B cell (primary cell): ENCODE results near the gene ING3. TPM values are rescaled to one million over a fixed set of nuclear protein-coding genes. Genes with fewer than 3 reads are reported as not detected.

ENCODE experiments used
- ATAC-seq: fragments of 200-7000 bp; cut with Tn5 transposase; one replicate; pipeline ENCODE4 v1.10.0; 2021; ENCODE audit warnings: low read depth, mild to moderate bottlenecking, moderate number of reproducible peaks, moderate library complexity
- CTCF ChIA-PET: fragments of 350-600 bp; sonication (Branson Sonifier 250); formaldehyde crosslinking; loops from one replicate; lab custom pipeline; 2021; ENCODE audit warnings: antibody characterized with exemption, inconsistent platforms; lab: Charles Lee
- POLR2A ChIA-PET: fragments of 350-600 bp; sonication (Branson Sonifier 250); formaldehyde crosslinking; loops from one replicate; lab custom pipeline; 2021; ENCODE audit warnings: antibody characterized with exemption; lab: Charles Lee
- DNase-seq: peaks from one replicate; pipeline ENCODE4 v3.0.0; 2013
- H2AFZ ChIP-seq: 2 replicates; pipeline ENCODE4 v1.6.1; 2012; ENCODE audit warnings: mild to moderate bottlenecking, low read depth, low read length; ENCODE audit not compliant: insufficient read depth, poor library complexity, severe bottlenecking
- H3K27ac ChIP-seq, 2 donors: 1 replicate in 1 of 2; 2 replicates in 1 of 2; pipeline ENCODE4 v1.5.1; 2012 to 2013; ENCODE audit warnings: low read length in 2 of 2, mild to moderate bottlenecking in 2 of 2, moderate library complexity in 1 of 2
- H3K27me3 ChIP-seq, 4 experiments: fragments of 200-600 bp in 1 of 4; sonication (generic) in 1 of 4; replicated peaks in 1 of 4; 1 replicate in 2 of 4; 2 replicates in 2 of 4; pipeline versions ENCODE4 v1.6.1 to v1.7.0; 2013 to 2016; ENCODE audit warnings: low read length in 3 of 4, mild to moderate bottlenecking in 2 of 4, mixed read lengths in 1 of 4, moderate library complexity in 1 of 4; ENCODE audit not compliant: insufficient read depth in 4 of 4, control insufficient read depth in 3 of 4; ENCODE audit errors: control extremely low read depth in 1 of 4
- H3K36me3 ChIP-seq, 2 experiments: replicated peaks in 1 of 2; 1 replicate in 1 of 2; 2 replicates in 1 of 2; pipeline versions ENCODE4 v1.6.1 to v1.7.1; 2013; ENCODE audit warnings: low read length in 1 of 2; ENCODE audit not compliant: insufficient read depth in 2 of 2, control insufficient read depth in 1 of 2; ENCODE audit errors: control extremely low read depth in 1 of 2, extremely low read depth in 1 of 2
- H3K4me1 ChIP-seq, 2 donors: fragments of 200-600 bp in 1 of 2; sonication (generic) in 1 of 2; 1 replicate in 1 of 2; 2 replicates in 1 of 2; pipeline versions ENCODE4 v1.5.1 to v1.6.1; 2013 to 2017; ENCODE audit warnings: low read length in 2 of 2; ENCODE audit not compliant: control insufficient read depth in 2 of 2, insufficient read depth in 2 of 2
- H3K4me2 ChIP-seq: replicated peaks from 2 replicates; pipeline ENCODE3; 2012; ENCODE audit warnings: mild to moderate bottlenecking, low read depth, low read length; ENCODE audit not compliant: poor library complexity, severe bottlenecking
- H3K4me3 ChIP-seq, 5 experiments: fragments of 200-600 bp in 1 of 5; sonication (generic) in 1 of 5; 1 replicate in 3 of 5; 2 replicates in 2 of 5; pipeline versions ENCODE4 v1.5.1 to v1.7.0; 2011 to 2016; ENCODE audit warnings: low read length in 4 of 5, mild to moderate bottlenecking in 4 of 5, low read depth in 2 of 5, control low read depth in 1 of 5, moderate library complexity in 1 of 5; ENCODE audit not compliant: insufficient read depth in 1 of 5; ENCODE audit errors: control extremely low read depth in 1 of 5, extremely low read depth in 1 of 5
- H3K79me2 ChIP-seq: fragments of 200-600 bp; sonication (generic); one replicate; pipeline ENCODE4 v1.6.0; 2016; ENCODE audit warnings: low read length; ENCODE audit not compliant: control insufficient read depth, insufficient read depth
- H3K9ac ChIP-seq: fragments of 200-600 bp; sonication (generic); 2 replicates; pipeline ENCODE4 v1.6.1; 2017; ENCODE audit warnings: mild to moderate bottlenecking, low read length, moderate library complexity
- H3K9me3 ChIP-seq, 3 donors: one replicate each; pipeline versions ENCODE4 v1.6.1 to v1.7.1; 2013; ENCODE audit warnings: low read length in 2 of 3; ENCODE audit not compliant: control insufficient read depth in 2 of 3, insufficient read depth in 1 of 3; ENCODE audit errors: control extremely low read depth in 1 of 3
- H4K20me1 ChIP-seq: 2 replicates; pipeline ENCODE4 v1.6.0; 2012; ENCODE audit warnings: mild to moderate bottlenecking, low read length; ENCODE audit not compliant: insufficient read depth, control insufficient read depth, poor library complexity, severe bottlenecking
- H3K27ac Mint-ChIP-seq: one replicate; pipeline ENCODE4 v1.8.0; 2021; ENCODE audit warnings: mixed read lengths
- H3K27me3 Mint-ChIP-seq: one replicate; pipeline ENCODE4 v1.8.0; 2021; ENCODE audit warnings: mixed read lengths
- H3K4me1 Mint-ChIP-seq: one replicate; pipeline ENCODE4 v1.8.0; 2021; ENCODE audit warnings: mixed read lengths
- H3K4me3 Mint-ChIP-seq: one replicate; pipeline ENCODE4 v1.8.0; 2021; ENCODE audit warnings: mixed read lengths
- H3K9me3 Mint-ChIP-seq: one replicate; pipeline ENCODE4 v1.8.0; 2022; ENCODE audit warnings: mixed read lengths; ENCODE audit not compliant: insufficient read depth
- EZH2 ChIP-seq: IDR thresholded peaks from 2 replicates; pipeline ENCODE4 v1.6.1; 2012; ENCODE audit warnings: borderline replicate concordance, low read depth, mild to moderate bottlenecking, moderate library complexity, low read length; ENCODE audit not compliant: insufficient read depth, poor library complexity, severe bottlenecking
- WGBS: methylation state at CpG from one replicate; pipeline ENCODE4 v1.1.5; 2013; ENCODE audit warnings: missing lambda C conversion rate; ENCODE audit not compliant: insufficient coverage; 5-methylcytosine and 5-hydroxymethylcytosine counted together
- intact Hi-C: fragments of 100-400 bp; cut with micrococcal nuclease; formaldehyde crosslinking; loops from one replicate; pipeline ENCODE4 v1.10.0; 2022
- polyA plus RNA-seq: library from polyadenylated mRNA; depleted of rRNA; stranded (reverse); fragments of >200 nt; gene quantifications from 2 replicates; pipeline ENCODE4 v1.2.3, GENCODE V29; 2012
- small RNA-seq: library from RNA; depleted of rRNA; stranded (forward); fragments of <200 nt; gene quantifications from one replicate; pipeline ENCODE3, GENCODE V24; 2012; ENCODE audit warnings: low replicate concordance, low read depth; ENCODE audit not compliant: insufficient read length
- total RNA-seq, 2 donors: library from RNA; stranded (reverse); fragments of 120-200 nt in 1 of 2; gene quantifications; 1 replicate in 1 of 2; 2 replicates in 1 of 2; pipeline versions ENCODE4 v1.2.3 to v1.2.4, GENCODE V29; 2013 to 2022
- TF ChIP-seq, protein P1 (sequence below): fragments of 200-600 bp; IDR thresholded peaks from one replicate; pipeline ENCODE4 v1.8.0; 2022; ENCODE audit warnings: antibody characterized with exemption, mild to moderate bottlenecking

The ING3 gene
- total and polyA plus RNA-seq, 2 donors (not counting 1 experiment from before 2014, with no cell fraction given): 29.5 to 38.0 TPM

DNA sequence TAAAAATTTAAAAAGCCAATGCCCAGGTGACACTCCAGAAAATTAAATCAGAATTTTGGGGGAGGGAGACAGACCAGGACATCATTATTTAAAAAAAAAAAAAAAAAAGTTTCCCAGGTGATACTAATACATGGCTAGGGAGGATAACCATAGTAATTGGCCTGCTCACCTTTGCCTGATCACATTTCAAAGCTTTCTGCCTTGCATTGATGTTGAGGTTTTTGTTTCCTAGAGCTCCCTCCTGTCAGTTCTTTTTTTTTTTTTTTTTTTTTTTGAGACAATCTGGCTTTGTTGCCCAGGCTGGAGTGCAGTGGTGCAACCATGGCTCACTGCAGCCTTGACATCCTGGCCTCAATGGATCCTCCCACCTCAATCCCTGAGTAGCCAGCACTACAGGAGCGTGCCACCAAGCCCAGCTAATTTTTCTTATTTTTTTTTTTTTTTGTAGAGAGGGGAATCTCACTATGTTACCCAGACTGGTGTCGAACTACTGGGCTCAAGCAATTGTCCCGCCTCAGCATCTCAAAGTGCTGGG is 76.1 kb downstream of the ING3 start:
- Histone ChIP-seq H3K4me1 (no peaks in the 10 kb centered on the region), H3K4me2 (no peak overlapping the region), H4K20me1 (no peaks in the 10 kb centered on the region), H2AFZ (no peak overlapping the region), H3K27me3 (no peaks in the 10 kb centered on the region), H3K27ac (no peak overlapping the region), H3K4me3 (no peak overlapping the region), H3K9ac (no peak overlapping the region), H3K9me3 (no peaks in the 10 kb centered on the region), H3K36me3 (no peaks in the 10 kb centered on the region), H3K79me2 (no peaks in the 10 kb centered on the region)
- intact Hi-C loops: no loop called here
- H3K9me3 Mint-ChIP-seq: peaks cover 4% of the 10 kb centered on the region
- WGBS: no CpG with 5 or more reads among the region's 3 CpGs
- POLR2A ChIA-PET: no interaction called here
- H3K27me3 Mint-ChIP-seq: peaks cover 16% of the 10 kb centered on the region
- H3K27ac Mint-ChIP-seq: no peak overlapping the region
- CTCF ChIA-PET: no interaction called here
- ATAC-seq (no peak), DNase-seq (no peak)
- no peak overlapping the region for H3K4me3 Mint-ChIP-seq
- no peaks in the 10 kb centered on the region for H3K4me1 Mint-ChIP-seq
- TF ChIP-seq, protein P1, sequence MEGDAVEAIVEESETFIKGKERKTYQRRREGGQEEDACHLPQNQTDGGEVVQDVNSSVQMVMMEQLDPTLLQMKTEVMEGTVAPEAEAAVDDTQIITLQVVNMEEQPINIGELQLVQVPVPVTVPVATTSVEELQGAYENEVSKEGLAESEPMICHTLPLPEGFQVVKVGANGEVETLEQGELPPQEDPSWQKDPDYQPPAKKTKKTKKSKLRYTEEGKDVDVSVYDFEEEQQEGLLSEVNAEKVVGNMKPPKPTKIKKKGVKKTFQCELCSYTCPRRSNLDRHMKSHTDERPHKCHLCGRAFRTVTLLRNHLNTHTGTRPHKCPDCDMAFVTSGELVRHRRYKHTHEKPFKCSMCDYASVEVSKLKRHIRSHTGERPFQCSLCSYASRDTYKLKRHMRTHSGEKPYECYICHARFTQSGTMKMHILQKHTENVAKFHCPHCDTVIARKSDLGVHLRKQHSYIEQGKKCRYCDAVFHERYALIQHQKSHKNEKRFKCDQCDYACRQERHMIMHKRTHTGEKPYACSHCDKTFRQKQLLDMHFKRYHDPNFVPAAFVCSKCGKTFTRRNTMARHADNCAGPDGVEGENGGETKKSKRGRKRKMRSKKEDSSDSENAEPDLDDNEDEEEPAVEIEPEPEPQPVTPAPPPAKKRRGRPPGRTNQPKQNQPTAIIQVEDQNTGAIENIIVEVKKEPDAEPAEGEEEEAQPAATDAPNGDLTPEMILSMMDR: no peak
- no peak for TF ChIP-seq EZH2

Small RNAs within 50 kb of the gene (small RNA-seq; reads per million reads assigned to genes)
- gene RNA5SP240: not detected

Other genes with a start within 250 kb of the ING3 start
- gene TSPAN12, start 92.6 kb upstream of the ING3 start, total RNA-seq: not detected in 2 replicates
- gene TSPAN12, start 92.6 kb upstream of the ING3 start, polyA plus RNA-seq: not detected in 2 replicates
- 0.44 TPM in 1 of 2 replicates, not detected in the other for gene CPED1, start 37.9 kb downstream of the ING3 start, total RNA-seq
- gene CPED1, start 37.9 kb downstream of the ING3 start, polyA plus RNA-seq: 1.2 and 3.8 TPM in 2 replicates